Spleen (tissue), 11 donors: ENCODE measurements around the gene RBBP7. TPM values are rescaled to one million over a fixed set of nuclear protein-coding genes. Genes with fewer than 3 reads are reported as not detected.
A peak's percentile ranks its signal among the peaks of the same experiment; 100 is the strongest.

Experiments
- DNase-seq: peaks from one replicate; pipeline ENCODE4 v3.0.0-alpha.2; 2020
- H3K27ac ChIP-seq, 8 donors: fragments of 200-600 bp; sonication (generic) in 7 of 8; 1 replicate in 4 of 8; 2 replicates in 4 of 8; pipeline versions ENCODE4 v1.5.0 to v1.8.0; 2016 to 2021; ENCODE audit warnings: inconsistent platforms in 4 of 8, mild to moderate bottlenecking in 4 of 8, moderate library complexity in 1 of 8
- H3K27me3 ChIP-seq, 7 donors: fragments of 200-600 bp; sonication (generic) in 6 of 7; replicated peaks in 1 of 7; 1 replicate in 4 of 7; 2 replicates in 3 of 7; pipeline versions ENCODE4 v1.5.0 to v1.8.0; 2016 to 2021; ENCODE audit warnings: inconsistent platforms in 3 of 7, mild to moderate bottlenecking in 1 of 7
- H3K36me3 ChIP-seq, 6 donors: fragments of 200-600 bp; sonication (generic) in 5 of 6; 1 replicate in 4 of 6; 2 replicates in 2 of 6; pipeline versions ENCODE4 v1.5.0 to v1.8.0; 2016 to 2021; ENCODE audit warnings: inconsistent platforms in 2 of 6
- H3K4me1 ChIP-seq, 6 donors: fragments of 200-600 bp; sonication (generic) in 5 of 6; 1 replicate in 3 of 6; 2 replicates in 3 of 6; pipeline versions ENCODE4 v1.5.0 to v1.8.0; 2016 to 2021; ENCODE audit warnings: inconsistent platforms in 3 of 6
- H3K4me3 ChIP-seq, 8 donors: fragments of 200-600 bp; sonication (generic) in 7 of 8; 1 replicate in 4 of 8; 2 replicates in 4 of 8; pipeline versions ENCODE4 v1.5.0 to v1.8.0; 2016 to 2021; ENCODE audit warnings: inconsistent platforms in 4 of 8, mild to moderate bottlenecking in 4 of 8, moderate library complexity in 2 of 8
- H3K9me3 ChIP-seq, 8 donors: fragments of 200-600 bp; sonication (generic) in 7 of 8; 1 replicate in 4 of 8; 2 replicates in 4 of 8; pipeline versions ENCODE4 v1.5.0 to v1.8.0; 2016 to 2021; ENCODE audit warnings: inconsistent platforms in 4 of 8
- POLR2A ChIP-seq, 3 donors: fragments of 450-650 bp; IDR thresholded peaks; one replicate each; pipeline ENCODE4 v1.5.1; 2017; ENCODE audit warnings: antibody characterized with exemption in 3 of 3, mild to moderate bottlenecking in 1 of 3
- POLR2AphosphoS5 ChIP-seq, 3 donors: sonication (generic); formaldehyde crosslinking; IDR thresholded peaks; one replicate each; pipeline ENCODE4 v1.5.1; 2017; ENCODE audit warnings: antibody characterized with exemption in 3 of 3
- WGBS, 5 donors: extraction: QIAGEN DNeasy Blood & Tissue Kit in 3 of 5; methylation state at CpG; one replicate each; pipeline versions ENCODE4 v1.1.5 to v1.1.7; 2013 to 2018; 5-methylcytosine and 5-hydroxymethylcytosine counted together
- intact Hi-C: fragments of 100-400 bp; cut with DNase I; formaldehyde crosslinking; loops from one replicate; pipeline ENCODE4 v1.15.0; 2023; ENCODE audit warnings: low total_unique reads
- polyA plus RNA-seq, 3 donors: library from polyadenylated mRNA; stranded (reverse); fragments of 200-250 nt; gene quantifications; one replicate each; pipeline ENCODE4 v1.2.1, GENCODE V29; 2013
- total RNA-seq, 7 donors: library from RNA; depleted of rRNA in 3 of 7; stranded (reverse); fragments of >200 nt in 3 of 7; fragmentation: NEBNext Ultra II Directional in 4 of 7; extraction: Animal tissue kit (Norgen Biotek cat#: 25700) in 4 of 7; gene quantifications; one replicate each; pipeline versions ENCODE4 v1.1.0 to v1.2.1, GENCODE V29; 2016 to 2021
- TF ChIP-seq, protein P1 (sequence below), 11 experiments: fragments of 200-600 bp in 7 of 11; fragments of 450-650 bp in 4 of 11; sonication (generic) in 4 of 11; IDR thresholded peaks in 8 of 11; conservative IDR thresholded peaks in 3 of 11; 1 replicate in 7 of 11; 2 replicates in 4 of 11; pipeline versions ENCODE4 v1.4.0 to v1.8.0; 2016 to 2021; ENCODE audit warnings: antibody characterized with exemption in 11 of 11, inconsistent platforms in 4 of 11, mild to moderate bottlenecking in 1 of 11
- donor health status: healthy with polysubstance abuse.
- donor health status: DM: no; HTN: no; CAD: no; lungs with moderate emphysema.
- donor health status: DM: no; HTN: no; CAD: no.
- donor health status: Bipolar disorder and iron deficiency.
- donor health status: healthy.
- donor health status: DM: no; HTN: no; CAD: no.
- donor health status: DM: yes; HTN: yes; CAD: no.

The RBBP7 gene
- total and polyA plus RNA-seq, 10 donors = 68.5 to 132 (median 76.9) TPM

DNA sequence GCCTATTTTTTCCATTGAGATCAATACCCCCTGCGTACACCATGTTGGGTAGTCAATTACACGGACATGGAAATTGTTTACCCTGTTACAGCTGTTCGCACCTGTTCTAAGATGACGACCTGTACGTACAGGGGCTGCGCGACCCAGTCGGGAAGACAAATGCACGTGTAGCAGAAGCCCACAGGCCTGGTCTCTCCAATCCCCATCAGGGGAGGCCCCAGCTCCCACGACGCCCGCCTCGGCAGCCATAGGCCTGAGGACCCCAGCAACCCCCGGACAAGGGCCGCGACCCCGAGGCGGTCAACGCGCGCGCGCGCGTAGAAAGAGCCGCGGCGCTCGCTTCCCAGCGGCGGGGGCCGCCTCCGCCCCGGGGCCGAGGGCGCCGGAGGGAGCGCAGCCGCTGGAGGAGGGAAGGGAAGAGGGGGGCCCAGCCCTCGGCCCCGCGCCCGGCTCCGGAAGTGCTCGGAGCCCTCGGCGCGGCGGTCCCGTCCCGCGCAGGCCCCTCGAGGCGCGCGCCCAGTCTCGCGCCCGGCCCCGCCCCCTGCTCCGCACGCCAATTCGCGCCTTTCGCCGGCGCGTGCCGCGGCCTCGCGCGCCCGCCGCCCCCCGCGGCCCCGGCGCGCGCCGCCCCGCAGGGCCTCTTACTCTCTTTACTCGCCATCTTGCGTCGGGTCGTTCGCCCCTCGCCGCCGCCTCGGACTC lies 618 bp downstream of the RBBP7 start:
- peaks cover 0 to 52% (median 31%) of the 10 kb centered on the region in 6 donors for H3K4me1 ChIP-seq
- peak; percentile 90 for DNase-seq
- H3K27ac ChIP-seq = peak overlapping the region; percentile 78 to 95 (median 92)
- WGBS, 5 donors = 0 to 19% (median 1%) methylated on average over 3 to 87 of the region's 92 CpGs
- TF ChIP-seq, protein P1, sequence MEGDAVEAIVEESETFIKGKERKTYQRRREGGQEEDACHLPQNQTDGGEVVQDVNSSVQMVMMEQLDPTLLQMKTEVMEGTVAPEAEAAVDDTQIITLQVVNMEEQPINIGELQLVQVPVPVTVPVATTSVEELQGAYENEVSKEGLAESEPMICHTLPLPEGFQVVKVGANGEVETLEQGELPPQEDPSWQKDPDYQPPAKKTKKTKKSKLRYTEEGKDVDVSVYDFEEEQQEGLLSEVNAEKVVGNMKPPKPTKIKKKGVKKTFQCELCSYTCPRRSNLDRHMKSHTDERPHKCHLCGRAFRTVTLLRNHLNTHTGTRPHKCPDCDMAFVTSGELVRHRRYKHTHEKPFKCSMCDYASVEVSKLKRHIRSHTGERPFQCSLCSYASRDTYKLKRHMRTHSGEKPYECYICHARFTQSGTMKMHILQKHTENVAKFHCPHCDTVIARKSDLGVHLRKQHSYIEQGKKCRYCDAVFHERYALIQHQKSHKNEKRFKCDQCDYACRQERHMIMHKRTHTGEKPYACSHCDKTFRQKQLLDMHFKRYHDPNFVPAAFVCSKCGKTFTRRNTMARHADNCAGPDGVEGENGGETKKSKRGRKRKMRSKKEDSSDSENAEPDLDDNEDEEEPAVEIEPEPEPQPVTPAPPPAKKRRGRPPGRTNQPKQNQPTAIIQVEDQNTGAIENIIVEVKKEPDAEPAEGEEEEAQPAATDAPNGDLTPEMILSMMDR (IDR thresholded peaks at IDR 0.05 in 8 of 11, conservative IDR thresholded peaks at IDR 0.05 in 3 of 11) = no peak
- TF ChIP-seq POLR2A (IDR thresholded peaks at IDR 0.05) (no peak), POLR2AphosphoS5 (IDR thresholded peaks at IDR 0.05) (no peak)
- H3K36me3 ChIP-seq = peaks cover 0 to 4% (median 0%) of the 10 kb centered on the region in 6 donors
- peak overlapping the region; percentile 57 to 91 (median 67) for H3K4me3 ChIP-seq
- peaks cover 0 to 24% (median 0%) of the 10 kb centered on the region in 7 donors for H3K27me3 ChIP-seq
- intact Hi-C loops = loop anchor here (10.0 kb wide), 1 partner anchor 85 kb away; the partner anchor contains the start of gene TXLNG
- H3K9me3 ChIP-seq = no peaks in the 10 kb centered on the region

DNA sequence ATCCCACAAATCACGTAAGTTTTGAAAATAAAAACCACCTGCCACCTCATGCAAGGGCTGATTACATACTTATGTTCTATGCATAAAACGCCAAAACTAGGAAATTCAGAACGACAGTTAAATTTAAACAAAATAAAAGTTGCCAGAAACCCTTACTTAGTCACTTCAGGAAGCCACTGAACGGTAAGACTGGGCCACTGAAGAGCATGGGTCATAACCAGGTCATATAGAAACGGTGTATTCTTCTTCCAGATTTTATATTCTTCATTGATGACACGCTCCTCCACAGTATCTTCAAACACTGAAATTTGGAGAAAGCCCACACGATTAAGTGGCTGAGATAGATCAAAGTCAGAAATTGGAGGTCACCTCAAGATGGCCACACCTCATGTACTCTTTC lies 1.2 kb downstream of the RBBP7 start:
- Histone ChIP-seq H3K4me3 (peak overlapping the region; percentile 49 to 91 (median 67)), H3K4me1 (peaks cover 0 to 52% (median 31%) of the 10 kb centered on the region in 6 donors), H3K9me3 (no peaks in the 10 kb centered on the region), H3K27me3 (peaks cover 0 to 24% (median 0%) of the 10 kb centered on the region in 7 donors), H3K27ac (peak overlapping the region in 6 of 8 donors; percentile 69 to 95 (median 92)), H3K36me3 (peaks cover 0 to 4% (median 0%) of the 10 kb centered on the region in 6 donors)
- 4 to 30% (median 6%) methylated on average over 7 of the region's 7 CpGs for WGBS, 5 donors
- intact Hi-C loops = loop anchor here (10.0 kb wide), 1 partner anchor 84 kb away; the partner anchor contains the start of gene TXLNG
- no peak for DNase-seq
- TF ChIP-seq POLR2AphosphoS5 (IDR thresholded peaks at IDR 0.05) = no peak
- TF ChIP-seq, protein P1 (IDR thresholded peaks at IDR 0.05 in 8 of 11, conservative IDR thresholded peaks at IDR 0.05 in 3 of 11) = no peak
- TF ChIP-seq POLR2A (IDR thresholded peaks at IDR 0.05) = no peak

- Histone ChIP-seq H3K4me3 (no peak overlapping the region), H3K4me1 (peaks cover 0 to 52% (median 31%) of the 10 kb centered on the region in 6 donors), H3K27ac (no peak overlapping the region), H3K36me3 (peaks cover 0 to 12% (median 0%) of the 10 kb centered on the region in 6 donors), H3K27me3 (peaks cover 0 to 19% (median 0%) of the 10 kb centered on the region in 7 donors), H3K9me3 (no peaks in the 10 kb centered on the region)
- no peak for DNase-seq
- intact Hi-C loops = loop anchor here (10.0 kb wide), 1 partner anchor 83 kb away; the partner anchor contains the start of gene TXLNG
- WGBS, 5 donors = 86 to 95% (median 90%) methylated on average over 6 of the region's 6 CpGs
- TF ChIP-seq POLR2AphosphoS5 (IDR thresholded peaks at IDR 0.05) = no peak
- no peak for TF ChIP-seq POLR2A (IDR thresholded peaks at IDR 0.05)
- TF ChIP-seq, protein P1 (IDR thresholded peaks at IDR 0.05 in 8 of 11, conservative IDR thresholded peaks at IDR 0.05 in 3 of 11) = no peak
Observed at GRCh38 chrX:16867947-16868346, 2.2 kb downstream of the RBBP7 start.

GRCh38 chrX:16862829-16863228 lies 7.3 kb downstream of the RBBP7 start:
- 85 to 100% (median 94%) methylated on average over 2 of the region's 2 CpGs for WGBS, 5 donors
- peaks cover 0 to 53% (median 18%) of the 10 kb centered on the region in 6 donors for H3K36me3 ChIP-seq
- H3K9me3 ChIP-seq = no peaks in the 10 kb centered on the region
- intact Hi-C loops = loop anchor here (10.0 kb wide), 1 partner anchor 78 kb away; the partner anchor contains the start of gene TXLNG
- no peaks in the 10 kb centered on the region for H3K27me3 ChIP-seq
- H3K4me1 ChIP-seq = peaks cover 0 to 30% (median 5%) of the 10 kb centered on the region in 6 donors
- no peak overlapping the region for H3K27ac ChIP-seq
- H3K4me3 ChIP-seq = no peak overlapping the region
- DNase-seq = no peak
- no peak for TF ChIP-seq POLR2A (IDR thresholded peaks at IDR 0.05)
- TF ChIP-seq POLR2AphosphoS5 (IDR thresholded peaks at IDR 0.05) = no peak
- TF ChIP-seq, protein P1 (IDR thresholded peaks at IDR 0.05 in 8 of 11, conservative IDR thresholded peaks at IDR 0.05 in 3 of 11) = no peak
